SK-N-MC (cell line): Measurements from ENCODE around the gene LONRF2.
"Not testable (repeated sequence)": the region's sequence is repeated elsewhere in the genome, so short reads cannot be mapped to it uniquely, and the experiment has no call there.

ENCODE experiments used
- EZH2 ChIP-seq: fragments of 200-600 bp; sonication (generic); IDR thresholded peaks from one replicate; pipeline ENCODE4 v1.6.1; 2017; ENCODE audit warnings: antibody characterized with exemption
- FOXP2 ChIP-seq: optimal IDR thresholded peaks from 2 replicates; pipeline ENCODE3; 2011; ENCODE audit warnings: mild to moderate bottlenecking, moderate library complexity; ENCODE audit not compliant: insufficient read depth; ENCODE audit errors: extremely low read length, control extremely low read depth
- POLR2AphosphoS5 ChIP-seq: IDR thresholded peaks from 2 replicates; pipeline ENCODE4 v1.6.1; 2012; ENCODE audit warnings: mild to moderate bottlenecking, low read depth, low read length, borderline replicate concordance

DNA sequence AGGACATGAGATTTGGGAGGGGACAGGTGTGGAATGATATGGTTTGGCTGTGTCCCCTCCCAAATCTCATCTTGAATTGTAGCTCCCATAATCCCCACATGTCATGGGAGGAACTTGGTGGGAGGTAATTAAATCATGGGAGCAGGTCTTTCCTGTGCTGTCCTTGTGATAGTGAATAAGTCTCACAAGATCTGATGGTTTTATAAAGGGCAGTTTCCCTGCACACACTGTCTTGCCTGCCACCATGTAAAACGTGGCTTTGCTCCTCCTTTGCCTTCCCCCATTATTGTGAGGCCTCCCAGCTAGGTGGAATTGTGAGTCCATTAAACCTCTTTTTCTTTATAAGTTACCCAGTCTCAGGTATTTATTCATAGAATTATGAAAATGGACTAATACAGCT, 22.8 kb upstream of the LONRF2 start:
- not testable (repeated sequence) for TF ChIP-seq POLR2AphosphoS5, EZH2, FOXP2
